ENCODE results near the gene ZNF431.
"Not testable (repeated sequence)": the region's sequence is repeated elsewhere in the genome, so short reads cannot be mapped to it uniquely, and the experiment has no call there.

- not testable (repeated sequence) for TF ChIP-seq CTCF (conservative IDR thresholded peaks at IDR 0.05 in 1 of 2, IDR thresholded peaks at IDR 0.05 in 1 of 2; ENCODE audit: low read depth in 1 of 2, low read length in 2 of 2); EZH2 (IDR thresholded peaks at IDR 0.05; ENCODE audit: low read length, missing control alignments)
Observed at GRCh38 chr19:21236751-21237150, 94.9 kb downstream of the ZNF431 start.

Measured in fibroblast of lung (primary cell).